ENCODE results near the gene DACH1. TPM values are rescaled to one million over a fixed set of nuclear protein-coding genes. Genes with fewer than 3 reads are reported as not detected.

Gene DACH1
- total RNA-seq, 1 experiment from 2014 or later = 1.2 TPM

GRCh38 chr13:71702253-71702652 is 164.8 kb downstream of the DACH1 start:
- Histone ChIP-seq H3K4me3 (ENCODE audit: low read depth, low read length) (no peak overlapping the region), H3K36me3 (ENCODE audit: control insufficient read depth, insufficient read depth, low read length) (no peaks in the 10 kb centered on the region), H3K27me3 (replicated peaks; ENCODE audit: control insufficient read depth, insufficient read depth, low read length) (no peaks in the 10 kb centered on the region), H3K4me1 (no peaks in the 10 kb centered on the region), H3K9me3 (no peaks in the 10 kb centered on the region)
- H3K4me1 Mint-ChIP-seq (ENCODE audit: low read depth, unreplicated experiment) = no peaks in the 10 kb centered on the region
- H3K36me3 Mint-ChIP-seq (ENCODE audit: insufficient read depth, unreplicated experiment) = no peaks in the 10 kb centered on the region
- no peak for TF ChIP-seq CTCF (IDR thresholded peaks at IDR 0.05; ENCODE audit: insufficient read depth in 1 of 2, low read depth in 1 of 2, low read length in 1 of 2, severe bottlenecking in 1 of 2, unreplicated experiment in 1 of 2)
- ChIA-PET POLR2A (no interaction called here), CTCF (no interaction called here)
- H3K27ac Mint-ChIP-seq (ENCODE audit: unreplicated experiment) = no peak overlapping the region
- no peak overlapping the region for H3K4me3 Mint-ChIP-seq (ENCODE audit: unreplicated experiment)
- no peaks in the 10 kb centered on the region for H3K27me3 Mint-ChIP-seq (ENCODE audit: insufficient read depth, unreplicated experiment)
- BruUV-seq (replicated peaks) = no TSS peak
- H3K9me3 Mint-ChIP-seq (ENCODE audit: unreplicated experiment) = no peaks in the 10 kb centered on the region
- DNase-seq = no peak
- intact Hi-C loops (cut with micrococcal nuclease; ENCODE audit: unreplicated experiment) = no loop called here

- Histone ChIP-seq H3K36me3 (ENCODE audit: control insufficient read depth, insufficient read depth, low read length) (no peaks in the 10 kb centered on the region), H3K27me3 (replicated peaks; ENCODE audit: control insufficient read depth, insufficient read depth, low read length) (no peaks in the 10 kb centered on the region), H3K9me3 (no peaks in the 10 kb centered on the region), H3K4me3 (ENCODE audit: low read depth, low read length) (no peak overlapping the region), H3K4me1 (no peaks in the 10 kb centered on the region)
- Mint-ChIP-seq H3K4me1 (ENCODE audit: low read depth, unreplicated experiment) (no peaks in the 10 kb centered on the region), H3K4me3 (ENCODE audit: unreplicated experiment) (no peak overlapping the region), H3K36me3 (ENCODE audit: insufficient read depth, unreplicated experiment) (no peaks in the 10 kb centered on the region), H3K27ac (ENCODE audit: unreplicated experiment) (no peak overlapping the region), H3K9me3 (ENCODE audit: unreplicated experiment) (no peaks in the 10 kb centered on the region), H3K27me3 (ENCODE audit: insufficient read depth, unreplicated experiment) (no peaks in the 10 kb centered on the region)
- no peak for TF ChIP-seq CTCF (IDR thresholded peaks at IDR 0.05; ENCODE audit: insufficient read depth in 1 of 2, low read depth in 1 of 2, low read length in 1 of 2, severe bottlenecking in 1 of 2, unreplicated experiment in 1 of 2)
- intact Hi-C loops (cut with micrococcal nuclease; ENCODE audit: unreplicated experiment) = no loop called here
- CTCF ChIA-PET = no interaction called here
- no TSS peak for BruUV-seq (replicated peaks)
- POLR2A ChIA-PET = no interaction called here
- DNase-seq = no peak
These were observed 165.3 kb downstream of the DACH1 start for GRCh38 chr13:71701741-71702140.

GRCh38 chr13:71699342-71699741 is 167.7 kb downstream of the DACH1 start:
- no TSS peak for BruUV-seq (replicated peaks)
- no peak overlapping the region for H3K27ac Mint-ChIP-seq (ENCODE audit: unreplicated experiment)

More at GRCh38 chr13:71699342-71699741, 167.7 kb downstream of the DACH1 start:
- no peaks in the 10 kb centered on the region for H3K36me3 Mint-ChIP-seq (ENCODE audit: insufficient read depth, unreplicated experiment)
- intact Hi-C loops (cut with micrococcal nuclease; ENCODE audit: unreplicated experiment) = no loop called here
- H3K9me3 Mint-ChIP-seq (ENCODE audit: unreplicated experiment) = no peaks in the 10 kb centered on the region
- H3K4me3 Mint-ChIP-seq (ENCODE audit: unreplicated experiment) = no peak overlapping the region
- DNase-seq = no peak
- Histone ChIP-seq H3K9me3 (no peaks in the 10 kb centered on the region), H3K36me3 (ENCODE audit: control insufficient read depth, insufficient read depth, low read length) (no peaks in the 10 kb centered on the region), H3K27me3 (replicated peaks; ENCODE audit: control insufficient read depth, insufficient read depth, low read length) (no peaks in the 10 kb centered on the region), H3K4me3 (ENCODE audit: low read depth, low read length) (no peak overlapping the region), H3K4me1 (no peaks in the 10 kb centered on the region)
- ChIA-PET POLR2A (no interaction called here), CTCF (no interaction called here)
- no peaks in the 10 kb centered on the region for H3K4me1 Mint-ChIP-seq (ENCODE audit: low read depth, unreplicated experiment)
- no peaks in the 10 kb centered on the region for H3K27me3 Mint-ChIP-seq (ENCODE audit: insufficient read depth, unreplicated experiment)
- no peak for TF ChIP-seq CTCF (IDR thresholded peaks at IDR 0.05; ENCODE audit: insufficient read depth in 1 of 2, low read depth in 1 of 2, low read length in 1 of 2, severe bottlenecking in 1 of 2, unreplicated experiment in 1 of 2)

Measured in Caco-2 (cell line).